Endothelial cell of hepatic sinusoid (primary cell): ENCODE results near the gene ITLN1.
"Not testable (repeated sequence)": the region's sequence is repeated elsewhere in the genome, so short reads cannot be mapped to it uniquely, and the experiment has no call there.

ENCODE experiments used
- in situ Hi-C: cut with HindIII; loops from 2 replicates; pipeline ENCODE4 v1.10.0; 2017; ENCODE audit warnings: low sequenced_read_pairs

The ITLN1 gene

DNA sequence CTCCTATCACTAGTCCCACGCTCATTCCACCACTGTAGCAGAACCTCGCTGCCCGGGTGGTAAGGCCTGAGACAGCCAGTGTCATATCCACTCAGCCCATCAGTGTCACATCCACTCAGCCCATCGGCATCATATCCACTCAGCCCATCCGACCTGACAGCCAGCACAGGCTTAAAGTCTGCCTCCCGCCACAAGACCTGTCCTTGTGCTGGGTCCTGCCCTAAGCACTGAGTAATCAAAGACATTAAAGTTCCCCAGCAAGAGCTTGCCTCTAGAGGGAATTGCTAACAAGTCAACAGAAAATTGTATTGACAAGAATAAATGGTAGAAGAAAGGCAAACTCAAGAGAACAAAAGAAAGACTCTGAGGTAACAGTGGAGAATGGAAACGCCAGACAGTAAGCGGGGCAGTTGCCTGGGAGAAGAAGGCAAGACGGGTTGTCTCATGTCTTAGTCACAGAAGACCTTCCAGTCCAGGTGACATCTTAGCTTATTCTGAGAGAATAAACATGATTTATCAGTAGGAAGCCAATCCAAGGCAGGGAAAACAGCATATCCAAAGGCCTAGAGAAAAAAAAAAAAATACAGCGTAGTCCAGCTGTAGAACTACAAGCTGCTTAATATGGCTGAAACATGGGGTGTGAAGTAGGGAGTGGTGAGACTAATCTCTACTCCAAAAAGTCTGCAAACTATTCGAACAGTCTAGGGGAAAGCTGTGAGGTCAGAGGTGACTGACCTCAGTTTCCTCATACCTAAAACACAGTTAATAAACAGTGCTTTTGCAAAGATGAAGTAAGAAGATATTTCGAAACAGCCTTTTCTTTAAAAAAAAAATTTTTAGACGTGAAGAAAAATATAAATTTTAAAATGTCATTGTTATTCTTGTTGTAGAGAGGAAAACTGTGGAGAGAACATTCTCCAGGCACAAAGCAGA is 1.1 kb downstream of the ITLN1 start:
- in situ Hi-C loops = no loop called here

DNA sequence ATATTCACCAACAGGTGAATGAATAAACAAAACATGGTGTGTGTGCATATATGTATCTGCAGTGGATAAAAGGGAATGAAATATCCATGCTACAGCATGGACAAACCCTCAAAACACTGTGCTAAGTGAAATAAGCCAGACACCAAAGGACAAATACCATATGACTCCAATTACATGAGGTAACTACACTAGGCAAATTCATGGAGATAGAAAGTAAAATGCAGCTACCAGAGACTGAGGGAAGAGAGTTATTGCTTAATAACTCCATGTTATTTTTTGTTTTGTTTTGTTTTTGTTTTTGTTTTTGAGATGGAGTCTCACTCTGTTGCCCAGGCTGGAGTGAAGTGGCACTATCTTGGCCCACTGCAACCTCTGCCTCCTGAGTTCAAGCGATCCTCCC is 2.4 kb downstream of the ITLN1 start:
- in situ Hi-C loops = no loop called here

DNA sequence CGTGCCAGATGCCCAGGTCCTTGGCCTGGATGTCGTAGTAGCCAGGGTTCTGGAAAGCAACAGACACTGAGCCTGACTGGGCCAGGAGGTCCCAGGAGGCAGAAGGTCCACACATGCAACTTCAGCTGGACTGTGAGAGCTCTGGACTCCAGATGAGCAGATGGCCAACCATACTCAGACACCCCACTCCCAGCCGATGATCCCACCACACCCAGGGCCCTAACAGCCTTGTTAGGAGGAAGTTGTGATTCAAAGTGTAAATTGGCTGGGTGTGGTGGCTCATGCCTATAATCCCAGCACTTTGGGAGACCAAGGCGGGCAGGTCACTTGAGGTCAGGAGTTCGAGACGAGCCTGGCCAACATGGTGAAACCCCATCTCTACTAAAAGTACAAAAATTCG is 3.7 kb downstream of the ITLN1 start:
- in situ Hi-C loops = not testable (repeated sequence)

DNA sequence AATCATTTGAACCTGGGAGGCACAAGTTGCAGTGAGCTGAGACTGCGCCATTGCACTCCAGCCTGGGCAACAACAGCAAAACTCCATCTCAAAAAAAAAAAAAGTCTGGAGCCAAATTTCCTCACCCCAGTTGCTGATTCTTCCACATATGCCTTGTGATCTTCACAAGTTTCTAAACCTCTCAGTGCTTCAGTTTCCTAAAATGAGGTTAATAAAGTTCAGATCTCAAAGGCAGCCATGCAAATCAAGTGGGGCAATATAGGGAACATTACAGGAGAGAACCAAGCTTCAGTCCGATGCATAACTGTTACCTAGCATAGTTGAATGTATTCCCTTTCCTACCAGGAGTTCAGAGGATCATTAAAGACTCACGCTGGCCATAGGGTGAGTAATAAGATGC is 4.8 kb downstream of the ITLN1 start:
- in situ Hi-C loops = no loop called here

DNA sequence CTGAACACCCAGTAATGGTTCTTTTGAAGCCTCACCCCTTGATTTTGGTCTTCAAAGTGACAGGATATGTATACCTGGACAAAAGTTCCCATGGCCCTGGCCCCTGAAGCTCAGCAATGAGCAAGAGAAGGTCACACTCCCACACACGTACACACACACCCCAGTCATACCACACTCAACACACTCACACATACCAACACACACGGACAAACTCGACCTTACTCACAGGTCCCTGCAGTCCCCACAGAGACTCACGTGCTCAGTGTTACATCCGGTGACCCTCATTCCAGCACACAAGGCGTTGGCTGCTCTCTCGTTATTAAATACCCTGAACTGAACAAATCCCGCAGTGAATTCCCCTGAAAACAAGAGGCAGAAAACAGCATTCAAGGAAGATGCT is 5.9 kb downstream of the ITLN1 start:
- in situ Hi-C loops = no loop called here

DNA sequence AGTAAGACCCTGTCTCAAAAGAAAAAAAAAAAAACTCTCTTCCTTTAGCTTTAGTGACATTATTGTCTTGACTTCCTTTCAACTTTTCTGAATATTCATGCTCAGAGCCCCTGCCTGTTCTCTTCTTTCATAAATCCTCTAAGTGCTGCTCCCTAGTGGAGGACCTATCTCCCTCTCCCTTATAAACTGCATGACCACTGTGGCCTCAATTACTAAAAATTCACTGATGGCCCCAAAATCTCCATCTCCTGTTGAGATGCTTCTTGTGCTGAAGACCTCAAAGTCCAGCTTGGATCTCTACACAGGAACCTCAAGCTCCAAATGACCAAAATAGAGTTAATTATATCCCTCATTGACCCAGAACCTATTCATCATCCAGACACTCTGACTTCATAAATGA is 7.8 kb downstream of the ITLN1 start:
- in situ Hi-C loops = no loop called here

DNA sequence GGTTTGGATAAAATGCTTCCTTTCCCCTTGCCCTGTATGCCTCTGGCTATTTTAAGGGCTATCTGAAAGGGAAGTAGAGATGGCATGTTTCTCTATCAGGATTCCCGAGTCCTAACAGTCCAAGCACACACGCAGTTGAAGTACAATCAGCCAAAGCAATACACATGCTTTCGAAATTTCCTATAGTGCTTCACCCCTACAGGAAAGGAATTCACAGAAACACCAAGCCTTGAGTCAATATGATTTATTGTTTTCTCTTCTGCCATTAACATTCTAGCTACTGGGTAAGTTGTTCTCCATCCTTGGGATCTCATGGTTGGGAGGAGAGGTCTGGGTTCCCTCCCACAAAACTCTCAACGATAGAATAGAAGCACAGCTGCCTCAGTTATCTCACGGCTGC is 8.7 kb downstream of the ITLN1 start:
- in situ Hi-C loops = no loop called here

DNA sequence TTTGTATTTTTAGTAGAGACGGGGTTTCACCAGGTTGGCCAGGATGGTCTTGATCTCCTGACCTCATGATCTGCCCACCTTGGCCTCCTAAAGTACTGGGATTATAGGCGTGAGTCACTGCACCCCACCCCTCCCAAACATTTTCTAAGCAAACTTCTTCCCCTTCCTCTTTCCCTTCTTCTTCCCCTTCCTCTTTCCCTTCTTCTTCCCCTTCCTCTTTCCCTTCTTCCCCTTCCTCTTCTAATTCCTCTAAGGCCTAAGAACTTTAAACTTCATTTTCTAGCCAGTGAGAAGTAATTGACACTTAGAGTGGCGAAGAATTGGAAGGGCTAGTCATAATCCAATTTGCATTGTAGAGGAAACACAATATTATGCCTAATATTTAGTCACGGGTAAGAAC is 9.4 kb downstream of the ITLN1 start:
- in situ Hi-C loops = not testable (repeated sequence)

DNA sequence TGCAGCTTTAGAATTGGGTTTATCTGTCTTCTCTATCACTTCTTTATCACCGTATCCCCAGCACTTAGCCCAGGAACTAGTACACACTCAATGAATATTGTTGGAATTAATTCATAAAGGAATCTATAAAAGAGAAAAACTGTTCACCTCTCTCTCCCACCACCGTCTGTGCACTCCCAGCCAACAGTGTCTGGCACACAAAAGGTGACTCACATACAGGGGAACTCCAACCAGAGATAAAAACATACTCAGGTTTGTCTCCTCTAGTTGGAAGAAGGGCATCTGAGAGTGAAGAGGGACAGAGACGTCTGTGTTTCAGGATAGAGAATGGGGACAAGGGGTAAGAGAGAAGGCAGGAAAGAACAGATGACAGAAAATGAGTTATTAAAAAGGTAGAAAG is 10.0 kb downstream of the ITLN1 start:
- in situ Hi-C loops = no loop called here

DNA sequence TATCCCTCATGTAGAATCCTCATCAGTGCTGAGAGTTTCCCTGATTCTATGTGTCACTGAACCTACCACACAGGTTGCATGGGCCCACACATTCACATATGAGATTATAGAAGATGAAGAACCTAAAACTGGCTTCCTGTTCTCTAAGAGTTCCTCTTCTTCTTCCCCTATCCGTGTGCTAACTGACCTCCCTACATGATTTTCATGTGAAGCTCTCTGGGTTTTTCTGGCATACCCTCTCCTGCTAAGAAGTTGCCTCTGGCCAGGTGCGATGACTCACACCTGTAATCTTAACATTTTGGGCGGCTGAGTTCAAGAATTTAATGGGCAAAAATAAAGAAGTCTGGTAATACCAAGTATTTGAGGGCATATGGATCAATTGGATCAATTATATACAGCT is 16.8 kb downstream of the ITLN1 start:
- in situ Hi-C loops = no loop called here

DNA sequence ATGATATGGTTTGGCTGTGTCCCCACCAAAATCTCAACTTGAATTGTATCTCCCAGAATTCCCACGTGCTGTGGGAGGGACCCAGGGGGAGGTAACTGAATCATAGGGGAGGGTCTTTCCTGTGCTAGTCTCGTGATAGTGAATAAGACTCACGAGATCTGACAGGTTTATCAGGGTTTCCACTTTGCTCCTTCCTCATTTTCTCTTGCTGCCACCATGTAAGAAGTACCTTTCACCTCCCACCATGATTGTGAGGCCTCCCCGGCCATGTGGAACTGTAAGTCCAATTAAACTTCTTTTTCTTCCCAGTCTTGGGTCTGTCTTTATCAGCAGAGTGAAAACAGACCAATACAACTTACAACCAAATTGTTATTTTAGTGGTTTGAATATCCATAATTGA is 17.3 kb downstream of the ITLN1 start:
- in situ Hi-C loops = not testable (repeated sequence)

DNA sequence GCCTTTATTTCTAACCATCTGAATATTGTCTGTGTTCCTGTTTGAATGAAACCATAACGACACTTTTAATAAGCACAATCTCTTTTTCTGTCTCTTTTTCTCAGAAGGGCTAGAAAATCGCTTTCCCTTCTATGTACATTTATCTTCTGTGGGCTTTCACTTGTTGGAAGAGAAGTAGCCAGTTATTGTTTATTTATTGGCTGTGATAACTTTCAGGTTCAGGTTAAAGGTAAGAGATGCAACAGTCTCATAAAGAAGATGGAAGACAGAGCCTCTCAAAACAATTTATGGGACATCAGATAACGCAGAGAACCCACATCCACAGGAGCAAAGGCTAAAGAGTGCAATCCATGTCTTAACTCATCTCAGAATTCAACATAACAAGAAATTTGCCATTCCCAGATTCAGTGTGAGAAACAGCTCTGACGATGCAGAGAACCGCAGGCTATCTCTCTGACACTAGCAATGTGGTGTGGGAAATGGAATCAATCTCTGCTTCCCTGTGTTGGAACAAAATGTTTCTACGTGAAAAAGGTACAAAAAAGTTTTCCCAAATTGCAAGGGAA is 18.2 kb downstream of the ITLN1 start:
- in situ Hi-C loops = no loop called here

DNA sequence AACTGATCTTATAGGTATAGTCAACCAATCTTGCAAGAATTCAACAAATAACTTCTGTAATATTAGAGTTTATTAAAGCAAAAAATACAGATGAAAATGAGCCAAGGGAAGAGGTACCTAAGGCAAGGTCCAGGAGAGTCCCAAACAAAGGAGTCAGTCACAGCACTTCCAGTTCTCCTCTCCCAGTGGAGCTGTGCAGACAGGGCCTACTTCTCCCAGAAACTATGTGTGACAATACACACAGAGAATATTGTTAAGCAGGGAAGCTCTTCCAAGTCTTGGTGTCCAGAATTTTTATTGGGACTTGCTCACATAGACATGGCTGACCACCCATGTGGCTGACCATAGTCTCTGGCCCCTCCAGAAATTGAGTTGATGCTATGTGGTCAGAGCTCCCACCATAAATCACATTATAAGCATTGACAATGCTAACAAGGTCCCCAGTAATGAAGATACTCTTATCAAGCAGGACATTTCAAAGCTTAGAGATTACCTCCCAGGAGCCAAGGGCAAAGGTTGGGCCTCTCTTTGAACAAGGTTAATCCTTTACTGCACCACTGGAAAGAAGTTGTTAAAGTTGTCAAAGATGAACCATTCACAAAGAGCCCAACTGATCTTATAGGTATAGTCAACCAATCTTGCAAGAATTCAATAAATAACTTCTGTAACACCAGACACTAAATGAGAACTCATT is 18.8 kb downstream of the ITLN1 start:
- in situ Hi-C loops = no loop called here

DNA sequence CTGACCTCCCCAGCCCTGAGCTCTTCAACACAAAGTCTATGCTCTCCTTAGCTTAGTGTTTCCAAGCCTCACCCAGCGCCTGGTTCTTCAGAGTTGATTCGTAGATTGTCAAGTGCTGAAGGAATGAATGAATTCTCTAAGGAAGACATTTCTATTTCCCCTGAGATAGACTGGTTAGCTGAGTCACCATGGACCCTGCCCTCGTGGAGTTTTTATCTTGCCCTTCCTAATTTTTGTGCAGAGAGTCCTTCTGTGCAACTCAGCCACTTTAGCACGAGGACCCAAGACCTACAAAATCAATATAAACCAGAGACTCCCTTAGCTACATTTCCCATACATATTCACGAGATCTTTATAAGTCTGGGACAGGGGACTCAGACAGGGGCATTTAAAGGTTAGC is 19.6 kb downstream of the ITLN1 start:
- in situ Hi-C loops = no loop called here

DNA sequence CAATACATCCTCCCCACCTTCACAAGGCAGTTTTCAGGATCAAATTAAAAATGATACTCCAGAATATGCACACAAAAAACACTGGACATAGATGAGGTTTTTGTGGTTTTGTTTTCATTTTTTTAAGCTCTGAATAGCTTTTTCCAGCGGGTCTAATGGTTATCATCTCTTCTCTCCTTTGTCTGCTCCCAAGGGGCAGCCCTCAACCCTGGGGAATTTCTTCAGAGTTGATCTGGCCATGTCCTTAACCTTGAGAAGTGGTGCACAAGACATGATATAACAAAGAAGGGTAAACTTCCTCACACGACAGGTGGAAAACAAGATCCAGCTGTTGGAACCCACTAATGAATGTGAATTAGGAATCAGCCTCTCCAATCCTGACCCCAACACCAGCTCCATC is 20.8 kb downstream of the ITLN1 start:
- in situ Hi-C loops = no loop called here

DNA sequence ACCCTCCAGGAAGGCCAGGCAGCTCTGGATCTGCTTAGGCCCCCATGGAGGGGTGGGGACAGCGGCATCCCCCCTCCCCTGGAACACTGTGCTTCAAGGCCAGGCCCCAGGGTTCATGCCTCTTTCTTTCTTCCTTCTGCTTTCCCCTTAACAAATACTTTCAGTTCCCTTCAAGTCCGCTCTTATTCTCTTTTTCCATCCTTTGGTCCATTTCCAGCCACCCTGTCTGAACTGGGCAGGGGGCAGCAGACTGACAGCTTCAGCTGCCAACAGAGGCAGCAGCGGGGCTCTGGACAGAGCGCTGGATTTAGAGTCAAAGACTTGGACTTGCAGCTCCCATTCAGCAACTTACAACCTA is 21.2 kb downstream of the ITLN1 start:
- in situ Hi-C loops = no loop called here

DNA sequence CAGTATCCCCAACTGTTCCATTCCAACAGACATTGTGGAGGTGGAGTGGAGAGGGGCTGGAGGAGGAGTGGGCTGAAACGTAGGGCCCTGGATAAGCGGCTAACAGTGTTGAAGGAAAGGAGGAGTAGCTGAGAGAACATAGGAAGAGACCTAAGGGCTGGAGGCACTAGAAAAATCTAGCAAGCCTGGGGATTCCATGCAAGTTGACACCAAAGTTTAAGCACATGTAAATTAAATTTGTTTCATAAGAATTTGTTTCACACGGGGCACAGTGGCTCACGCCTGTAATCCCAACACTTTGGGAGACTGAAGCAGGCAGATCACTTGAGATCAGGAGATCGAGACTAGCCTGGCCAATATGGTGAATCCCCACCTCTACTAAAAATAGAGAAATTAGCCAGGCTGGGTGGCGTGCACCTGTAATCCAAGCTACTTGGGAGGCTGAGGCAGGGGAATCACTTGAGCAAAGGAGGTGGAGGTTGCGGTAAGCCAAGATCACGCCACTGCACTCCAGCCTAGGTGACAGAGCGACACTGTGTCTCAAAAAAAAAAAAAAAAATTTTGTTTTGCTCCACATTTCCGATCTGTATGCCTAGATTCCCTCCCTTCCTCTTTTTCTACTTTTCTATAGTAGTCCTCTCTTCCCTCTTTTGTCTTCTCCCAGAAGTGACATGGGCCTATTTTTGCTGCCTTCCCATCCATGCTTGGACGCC is 21.8 kb downstream of the ITLN1 start:
- in situ Hi-C loops = no loop called here

DNA sequence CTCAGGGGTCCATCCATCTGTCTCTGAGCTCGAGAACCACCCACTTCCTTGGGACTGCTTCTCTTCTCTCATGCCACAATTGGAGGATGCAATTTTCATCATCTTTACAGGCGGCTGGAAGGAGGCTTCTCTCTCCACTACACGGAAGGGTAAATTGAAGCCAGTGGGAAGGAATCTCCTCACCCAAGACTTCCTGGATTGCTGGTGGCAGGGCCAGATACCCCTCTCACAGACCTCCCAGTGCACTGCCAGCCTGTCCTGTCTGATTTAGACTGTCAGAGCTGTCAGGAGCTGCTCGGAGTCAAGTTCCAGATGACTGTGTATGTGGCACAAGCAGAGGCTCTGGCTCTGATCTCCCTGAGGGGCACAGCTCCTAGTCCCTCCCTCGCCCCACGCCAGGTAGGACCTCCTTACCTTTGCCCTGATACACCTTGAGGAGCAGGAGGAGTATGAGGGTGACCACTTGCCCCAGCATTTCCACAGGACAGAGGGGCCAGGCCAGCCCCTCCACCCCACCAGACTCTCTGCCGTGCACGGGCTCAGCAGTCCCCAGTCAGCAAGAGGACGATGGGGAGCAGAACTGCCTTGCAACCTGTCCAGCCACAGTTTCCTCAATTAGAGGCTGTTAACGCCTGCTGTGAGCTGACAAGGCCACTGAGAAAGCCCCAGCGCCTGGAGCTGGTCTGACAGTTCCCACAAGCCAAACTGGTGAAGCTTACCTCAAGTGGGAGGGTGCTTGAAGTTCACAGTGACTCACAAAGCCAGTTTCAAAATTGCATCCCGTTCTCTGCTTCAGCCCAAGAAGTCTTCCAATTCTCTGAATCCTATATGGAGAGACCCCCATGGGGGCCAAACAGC is 22.5 kb downstream of the ITLN1 start, which contains the start of gene CD244:
Gene CD244 (minus strand): TSS at position 685 of the 858 bp plus-strand sequence. CDS start 210 bp downstream, at position 475.
- in situ Hi-C loops = no loop called here

DNA sequence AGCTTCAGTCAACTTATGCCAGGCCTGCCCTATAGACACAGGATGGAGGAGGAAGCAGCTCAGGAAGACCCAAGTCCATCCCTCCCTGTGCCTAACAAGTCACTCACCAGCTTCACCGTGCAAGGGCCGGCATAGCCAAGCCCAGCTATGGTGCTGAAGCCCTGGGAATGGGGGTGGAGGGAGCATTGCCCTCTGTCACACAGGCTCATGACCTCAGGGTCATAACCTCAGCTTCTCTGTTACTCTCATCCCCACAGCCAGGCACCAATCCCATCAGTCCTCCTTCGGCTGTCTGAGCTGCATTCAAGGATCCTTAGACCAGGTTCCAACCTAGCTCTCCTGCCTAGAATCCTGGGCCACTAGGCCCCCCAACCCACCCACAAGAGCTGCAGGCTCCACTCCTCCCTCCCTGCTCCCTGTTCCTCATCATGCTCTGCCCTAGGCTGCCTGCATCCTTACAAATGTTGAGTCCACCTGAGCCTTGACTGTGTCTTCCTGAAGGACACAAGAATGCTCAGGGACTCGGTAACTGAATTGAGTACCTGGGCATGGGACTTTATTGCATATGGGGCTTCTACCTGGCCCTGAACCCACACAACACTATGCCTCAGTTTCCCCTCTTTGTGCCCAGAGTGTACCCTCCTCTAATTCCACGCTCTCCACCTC is 24.0 kb downstream of the ITLN1 start:
- in situ Hi-C loops = no loop called here

DNA sequence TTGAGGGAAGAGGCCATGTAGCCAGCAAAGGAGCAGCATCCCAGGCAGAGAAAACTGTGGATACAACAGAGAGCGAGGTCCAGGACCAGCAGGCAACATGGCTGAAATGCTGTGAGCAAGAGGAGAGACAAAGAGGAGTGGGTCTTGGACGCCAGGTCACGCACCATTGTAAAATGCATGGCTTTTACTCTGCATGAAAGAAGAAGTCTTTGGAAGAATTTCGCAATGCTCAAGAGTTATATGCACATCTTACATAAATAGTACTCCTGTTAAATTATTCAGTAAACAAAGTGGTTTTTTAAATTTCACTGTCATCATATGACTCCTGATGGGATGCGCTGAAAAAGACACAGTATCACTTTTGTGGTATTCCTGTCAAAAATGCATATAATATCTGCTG is 25.8 kb downstream of the ITLN1 start:
- in situ Hi-C loops = no loop called here
